T-helper 2 cell treated with Interferon-gamma antibody and Interleukin-4, amounts not matched to agents 100 ng/mL and 5 ng/mL, for 36 hours (primary cell): ENCODE data around the gene PCDHGA12. TPM values are rescaled to one million over a fixed set of nuclear protein-coding genes. Genes with fewer than 3 reads are reported as not detected.

Source experiments
- intact Hi-C: fragments of 100-400 bp; cut with micrococcal nuclease; formaldehyde crosslinking; loops from one replicate; pipeline ENCODE4 v1.15.1; 2023
- total RNA-seq: library from RNA; stranded (reverse); gene quantifications from 2 replicates; pipeline ENCODE4 v1.2.3, GENCODE V29; 2022

Gene PCDHGA12
- total RNA-seq, 1 donor from 2014 or later, result 0.18 TPM

DNA sequence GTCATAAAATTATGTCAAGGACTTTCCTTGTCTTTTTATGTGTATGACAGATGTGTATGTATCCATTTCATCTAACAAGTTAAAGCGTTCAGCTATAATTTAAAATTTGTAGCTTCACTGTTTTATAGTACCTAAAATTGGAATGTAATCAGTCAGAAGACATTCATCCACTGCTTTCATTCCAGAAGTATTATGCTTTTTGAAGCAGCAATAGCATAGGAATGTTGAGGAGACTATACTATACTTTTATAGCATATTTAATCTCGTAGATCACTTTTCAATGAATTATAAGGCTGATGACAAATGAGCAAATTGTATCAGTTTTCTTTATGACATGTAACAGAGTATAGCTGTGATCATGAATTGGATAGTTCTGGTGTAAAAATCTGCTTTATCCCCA is 6.9 kb downstream of the PCDHGA12 start:
- intact Hi-C loops, result no loop called here

DNA sequence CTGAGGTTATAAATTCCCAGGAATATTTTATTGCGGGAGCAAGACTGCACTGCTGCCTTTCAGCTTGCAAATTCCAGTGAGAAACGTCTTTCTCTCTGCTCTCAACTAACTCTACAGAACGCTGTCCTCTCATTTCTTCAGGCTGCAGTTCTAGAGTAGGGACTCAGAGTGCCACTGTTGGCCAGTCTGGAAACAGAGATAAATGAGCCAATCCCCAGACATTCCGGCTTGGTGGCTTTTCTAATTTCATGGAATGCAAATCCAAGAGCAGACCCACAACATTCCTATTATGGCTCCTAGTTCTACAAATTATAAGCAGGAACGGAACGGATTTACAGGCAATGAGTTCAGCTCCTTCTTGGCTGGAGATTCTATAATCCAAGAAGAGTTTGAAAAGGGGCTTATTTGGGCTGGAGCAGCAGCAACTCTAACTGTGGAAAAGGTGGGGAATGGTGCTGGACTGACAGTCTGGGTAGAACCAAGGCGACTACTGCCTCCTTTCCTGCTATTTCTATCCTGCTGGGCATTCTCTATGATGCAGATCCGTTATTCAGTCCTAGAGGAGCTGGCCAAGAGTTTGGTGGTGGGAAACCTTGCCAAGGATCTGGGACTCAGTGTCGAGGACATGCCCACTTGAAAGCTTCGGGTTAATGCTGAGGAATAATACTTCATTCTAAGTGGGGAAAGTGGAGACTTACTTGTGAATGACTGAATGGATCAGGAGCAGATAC is 9.3 kb downstream of the PCDHGA12 start:
- intact Hi-C loops, result no loop called here

DNA sequence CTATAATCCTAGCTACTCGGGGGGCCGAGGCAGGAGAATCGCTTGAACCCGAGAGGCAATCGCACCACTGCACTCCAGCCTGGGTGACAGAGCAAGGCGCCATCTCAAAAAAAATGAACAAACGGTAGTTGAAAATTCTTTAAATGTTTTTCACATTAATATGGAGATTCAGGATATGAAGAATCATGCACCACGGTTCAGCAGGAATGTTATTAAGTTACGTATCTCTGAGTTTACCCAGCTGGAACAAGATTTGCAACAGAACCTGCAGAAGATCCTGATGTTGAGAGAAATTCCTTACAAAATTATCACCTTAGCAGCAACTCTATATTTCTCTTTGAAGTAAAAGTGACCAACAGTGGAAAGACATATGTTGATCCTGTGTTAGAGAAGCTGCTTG is 10.0 kb downstream of the PCDHGA12 start:
- intact Hi-C loops, result no loop called here

DNA sequence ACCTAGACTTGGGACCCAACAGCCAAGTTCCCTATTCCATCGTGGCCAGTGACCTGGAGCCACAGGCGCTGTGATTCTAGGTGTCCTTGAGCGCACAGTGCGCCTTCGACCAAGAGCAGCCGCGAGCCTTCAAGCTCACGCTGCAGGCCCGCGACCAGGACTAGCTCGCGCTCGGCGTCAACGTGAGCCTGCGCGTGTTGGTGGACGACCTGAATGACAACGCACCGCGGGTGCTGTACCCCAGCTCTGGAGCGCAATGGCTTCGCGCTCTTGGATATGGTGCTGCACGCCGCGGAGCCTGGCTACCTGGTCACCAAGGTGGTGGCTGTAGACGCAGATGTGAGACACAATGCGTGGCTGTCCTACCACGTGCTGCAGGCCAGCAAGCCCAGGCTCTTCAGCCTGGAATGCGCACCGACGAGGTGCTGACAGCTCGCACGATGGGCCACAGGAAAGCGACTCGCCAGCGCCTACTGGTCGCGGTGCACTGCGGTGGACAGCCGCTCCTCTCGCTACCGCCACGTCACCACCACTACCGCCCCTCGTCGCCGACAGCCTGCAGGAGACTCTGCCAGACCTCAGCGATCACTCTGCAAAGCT is 11.4 kb downstream of the PCDHGA12 start:
- intact Hi-C loops, result no loop called here

DNA sequence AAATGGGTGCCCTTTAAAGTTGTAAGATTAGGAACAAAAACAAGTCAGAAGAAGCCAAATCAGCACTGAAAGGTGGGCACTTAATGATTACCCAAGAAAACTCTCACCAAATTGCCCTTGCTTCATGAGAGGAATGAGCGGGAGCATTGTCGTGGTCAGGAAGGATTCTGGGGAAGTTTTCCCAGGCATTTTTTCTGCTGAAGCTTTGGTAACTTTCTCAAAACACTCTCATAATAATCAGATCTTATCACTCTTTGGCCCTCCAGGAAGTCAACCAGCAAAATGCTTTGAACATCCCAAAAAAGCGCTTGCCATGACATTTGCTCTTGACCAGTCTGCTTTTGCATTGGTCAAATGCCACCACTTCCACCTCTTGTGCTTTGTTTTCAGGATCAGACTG is 35.0 kb downstream of the PCDHGA12 start:
- intact Hi-C loops, result no loop called here

DNA sequence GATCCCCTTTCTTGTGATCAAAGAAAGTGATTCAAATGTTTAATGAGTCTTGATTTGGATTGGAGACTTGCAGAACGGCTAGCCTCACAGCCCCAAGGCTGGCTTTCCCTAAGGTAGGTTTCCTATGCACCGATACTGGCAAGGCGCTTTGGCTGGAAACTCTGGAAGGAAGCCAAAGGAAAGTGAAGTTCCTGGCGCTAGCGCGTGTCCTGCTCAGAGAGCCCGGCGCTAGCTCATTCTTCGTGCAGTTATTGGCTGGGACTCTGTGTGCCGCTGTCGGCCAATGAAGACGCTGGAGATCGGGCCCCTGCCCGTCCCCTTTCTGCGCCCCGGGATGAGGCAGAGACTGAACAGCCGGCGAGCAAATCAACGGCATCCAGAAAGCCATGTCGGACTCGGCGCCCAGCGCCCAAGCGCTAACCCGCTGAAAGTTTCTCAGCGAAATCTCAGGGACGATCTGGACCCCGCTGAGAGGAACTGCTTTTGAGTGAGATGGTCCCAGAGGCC is 45.4 kb downstream of the PCDHGA12 start, which contains the start of gene PCDHGC3:
Gene PCDHGC3, plus strand, starts transcription at position 342 of the 507 bp plus-strand sequence. Its CDS starts 151 bp downstream, at position 493.
- intact Hi-C loops, result loop anchor here (5.0 kb wide), 1 partner anchor 53 kb away; the partner anchor contains the start of gene PCDHGA11

DNA sequence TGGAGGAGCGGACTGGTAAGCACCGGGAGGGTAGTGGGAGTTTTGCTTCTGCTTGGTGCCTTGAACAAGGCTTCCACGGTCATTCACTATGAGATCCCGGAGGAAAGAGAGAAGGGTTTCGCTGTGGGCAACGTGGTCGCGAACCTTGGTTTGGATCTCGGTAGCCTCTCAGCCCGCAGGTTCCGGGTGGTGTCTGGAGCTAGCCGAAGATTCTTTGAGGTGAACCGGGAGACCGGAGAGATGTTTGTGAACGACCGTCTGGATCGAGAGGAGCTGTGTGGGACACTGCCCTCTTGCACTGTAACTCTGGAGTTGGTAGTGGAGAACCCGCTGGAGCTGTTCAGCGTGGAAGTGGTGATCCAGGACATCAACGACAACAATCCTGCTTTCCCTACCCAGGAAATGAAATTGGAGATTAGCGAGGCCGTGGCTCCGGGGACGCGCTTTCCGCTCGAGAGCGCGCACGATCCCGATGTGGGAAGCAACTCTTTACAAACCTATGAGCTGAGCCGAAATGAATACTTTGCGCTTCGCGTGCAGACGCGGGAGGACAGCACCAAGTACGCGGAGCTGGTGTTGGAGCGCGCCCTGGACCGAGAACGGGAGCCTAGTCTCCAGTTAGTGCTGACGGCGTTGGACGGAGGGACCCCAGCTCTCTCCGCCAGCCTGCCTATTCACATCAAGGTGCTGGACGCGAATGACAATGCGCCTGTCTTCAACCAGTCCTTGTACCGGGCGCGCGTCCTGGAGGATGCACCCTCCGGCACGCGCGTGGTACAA is 46.0 kb downstream of the PCDHGA12 start:
- intact Hi-C loops, result loop anchor here (5.0 kb wide), 1 partner anchor 54 kb away; the partner anchor contains the start of gene PCDHGA11

DNA sequence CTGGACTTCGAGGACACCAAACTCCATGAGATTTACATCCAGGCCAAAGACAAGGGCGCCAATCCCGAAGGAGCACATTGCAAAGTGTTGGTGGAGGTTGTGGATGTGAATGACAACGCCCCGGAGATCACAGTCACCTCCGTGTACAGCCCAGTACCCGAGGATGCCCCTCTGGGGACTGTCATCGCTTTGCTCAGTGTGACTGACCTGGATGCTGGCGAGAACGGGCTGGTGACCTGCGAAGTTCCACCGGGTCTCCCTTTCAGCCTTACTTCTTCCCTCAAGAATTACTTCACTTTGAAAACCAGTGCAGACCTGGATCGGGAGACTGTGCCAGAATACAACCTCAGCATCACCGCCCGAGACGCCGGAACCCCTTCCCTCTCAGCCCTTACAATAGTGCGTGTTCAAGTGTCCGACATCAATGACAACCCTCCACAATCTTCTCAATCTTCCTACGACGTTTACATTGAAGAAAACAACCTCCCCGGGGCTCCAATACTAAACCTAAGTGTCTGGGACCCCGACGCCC is 46.8 kb downstream of the PCDHGA12 start:
- intact Hi-C loops, result loop anchor here (5.0 kb wide), 1 partner anchor 55 kb away; the partner anchor contains the start of gene PCDHGA11

DNA sequence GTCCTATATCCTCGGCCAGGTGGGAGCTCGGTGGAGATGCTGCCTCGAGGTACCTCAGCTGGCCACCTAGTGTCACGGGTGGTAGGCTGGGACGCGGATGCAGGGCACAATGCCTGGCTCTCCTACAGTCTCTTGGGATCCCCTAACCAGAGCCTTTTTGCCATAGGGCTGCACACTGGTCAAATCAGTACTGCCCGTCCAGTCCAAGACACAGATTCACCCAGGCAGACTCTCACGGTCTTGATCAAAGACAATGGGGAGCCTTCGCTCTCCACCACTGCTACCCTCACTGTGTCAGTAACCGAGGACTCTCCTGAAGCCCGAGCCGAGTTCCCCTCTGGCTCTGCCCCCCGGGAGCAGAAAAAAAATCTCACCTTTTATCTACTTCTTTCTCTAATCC is 47.5 kb downstream of the PCDHGA12 start:
- intact Hi-C loops, result loop anchor here (5.0 kb wide), 1 partner anchor 56 kb away; the partner anchor contains the start of gene PCDHGA11

DNA sequence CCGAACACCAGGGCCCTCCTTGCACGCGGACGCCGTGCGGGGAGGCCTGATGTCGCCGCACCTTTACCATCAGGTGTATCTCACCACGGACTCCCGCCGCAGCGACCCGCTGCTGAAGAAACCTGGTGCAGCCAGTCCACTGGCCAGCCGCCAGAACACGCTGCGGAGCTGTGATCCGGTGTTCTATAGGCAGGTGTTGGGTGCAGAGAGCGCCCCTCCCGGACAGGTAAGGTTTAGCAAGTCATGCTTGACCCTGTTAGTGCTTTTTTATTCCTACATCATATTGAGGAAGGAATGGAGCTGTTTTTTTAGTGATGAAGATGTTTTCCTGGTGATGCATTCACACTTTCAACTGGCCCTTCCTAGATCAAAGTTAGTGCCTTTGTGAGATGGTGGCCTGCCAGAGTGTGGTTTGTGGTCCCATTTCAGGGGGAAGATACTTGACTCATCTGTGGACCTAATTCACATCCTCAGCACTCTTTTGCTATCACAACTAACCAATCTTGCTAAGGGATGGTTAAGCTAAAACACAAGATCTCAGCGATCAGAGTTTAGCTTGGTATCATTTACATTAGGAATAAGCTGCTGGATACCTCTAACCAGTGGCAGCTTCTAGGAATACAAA is 48.1 kb downstream of the PCDHGA12 start:
- intact Hi-C loops, result loop anchor here (5.0 kb wide), 1 partner anchor 56 kb away; the partner anchor contains the start of gene PCDHGA11

DNA sequence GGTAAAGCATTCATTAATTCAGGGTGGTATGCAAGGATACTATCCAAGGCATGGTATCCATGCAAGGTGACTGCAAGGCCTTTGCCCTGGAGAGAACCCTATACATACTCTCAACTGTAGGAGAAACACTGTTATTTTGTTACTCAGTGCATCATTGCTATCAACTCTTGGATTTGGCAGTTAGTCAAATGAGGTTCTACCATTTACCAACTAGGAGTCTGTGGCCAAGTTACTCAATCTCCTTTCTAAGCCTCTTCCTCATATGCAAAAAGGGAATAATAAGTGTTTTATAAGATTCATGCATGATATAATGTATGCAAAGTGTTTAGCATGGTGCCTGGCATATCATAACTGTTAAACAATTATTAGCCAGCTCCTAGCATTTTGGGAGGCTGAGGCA is 49.5 kb downstream of the PCDHGA12 start:
- intact Hi-C loops, result loop anchor here (5.0 kb wide), 1 partner anchor 57 kb away; the partner anchor contains the start of gene PCDHGA11

Other genes starting within 250 kb of the PCDHGA12 start
- gene PCDHB16, start 248.1 kb upstream of the PCDHGA12 start, total RNA-seq, result not detected in 2 replicates
- gene PCDHB9, start 243.3 kb upstream of the PCDHGA12 start, total RNA-seq, result not detected in 2 replicates
- not detected in 2 replicates for gene PCDHB10, start 238.2 kb upstream of the PCDHGA12 start, total RNA-seq
- gene PCDHB11, start 230.9 kb upstream of the PCDHGA12 start, total RNA-seq, result not detected in 2 replicates
- not detected in 2 replicates for gene PCDHB12, start 221.8 kb upstream of the PCDHGA12 start, total RNA-seq
- not detected in 2 replicates for gene PCDHB13, start 216.6 kb upstream of the PCDHGA12 start, total RNA-seq
- not detected in 2 replicates for gene PCDHB14, start 207.2 kb upstream of the PCDHGA12 start, total RNA-seq
- not detected in 2 replicates for gene PCDHB15, start 185.1 kb upstream of the PCDHGA12 start, total RNA-seq
- gene SLC25A2, start 126.5 kb upstream of the PCDHGA12 start, total RNA-seq, result 0.25 and 0.59 TPM in 2 replicates
- 60.8 and 64.9 TPM in 2 replicates for gene TAF7, start 109.7 kb upstream of the PCDHGA12 start, total RNA-seq
- 0.09 TPM in 2 replicates for gene PCDHGA1, start 100.0 kb upstream of the PCDHGA12 start, total RNA-seq
- 0.14 and 0.23 TPM in 2 replicates for gene PCDHGA2, start 91.7 kb upstream of the PCDHGA12 start, total RNA-seq
- gene PCDHGA3, start 86.7 kb upstream of the PCDHGA12 start, total RNA-seq, result 0.23 and 0.34 TPM in 2 replicates
- 0.18 and 0.20 TPM in 2 replicates for gene PCDHGB1, start 80.4 kb upstream of the PCDHGA12 start, total RNA-seq
- gene PCDHGA4, start 75.5 kb upstream of the PCDHGA12 start, total RNA-seq, result 0.43 and 0.45 TPM in 2 replicates
- 0.93 and 1.0 TPM in 2 replicates for gene PCDHGB2, start 70.5 kb upstream of the PCDHGA12 start, total RNA-seq
- gene PCDHGA5, start 66.3 kb upstream of the PCDHGA12 start, total RNA-seq, result 0.41 and 0.55 TPM in 2 replicates
- 0.59 and 0.93 TPM in 2 replicates for gene PCDHGB3, start 60.3 kb upstream of the PCDHGA12 start, total RNA-seq
- 0.57 and 0.70 TPM in 2 replicates for gene PCDHGA6, start 56.6 kb upstream of the PCDHGA12 start, total RNA-seq
- 0.30 TPM in 2 replicates for gene PCDHGA7, start 47.8 kb upstream of the PCDHGA12 start, total RNA-seq
- 0.18 and 0.23 TPM in 2 replicates for gene PCDHGB4, start 42.8 kb upstream of the PCDHGA12 start, total RNA-seq
- gene PCDHGA8, start 37.9 kb upstream of the PCDHGA12 start, total RNA-seq, result 0.18 TPM in 2 replicates
- 0.55 and 0.61 TPM in 2 replicates for gene PCDHGB5, start 32.6 kb upstream of the PCDHGA12 start, total RNA-seq
- 0.25 and 0.34 TPM in 2 replicates for gene PCDHGA9, start 27.7 kb upstream of the PCDHGA12 start, total RNA-seq
- 0.25 and 0.41 TPM in 2 replicates for gene PCDHGB6, start 22.5 kb upstream of the PCDHGA12 start, total RNA-seq
- 0.34 and 0.41 TPM in 2 replicates for gene PCDHGA10, start 17.5 kb upstream of the PCDHGA12 start, total RNA-seq
- gene PCDHGB7, start 12.8 kb upstream of the PCDHGA12 start, total RNA-seq, result 0.20 and 0.39 TPM in 2 replicates
- gene PCDHGA11, start 9.5 kb upstream of the PCDHGA12 start, total RNA-seq, result 0.11 and 0.25 TPM in 2 replicates
- 0.07 and 0.18 TPM in 2 replicates for gene PCDHGC3, start 45.5 kb downstream of the PCDHGA12 start, total RNA-seq
- gene PCDHGC4, start 54.5 kb downstream of the PCDHGA12 start, total RNA-seq, result 0.05 TPM in 1 of 2 replicates, not detected in the other
- gene PCDHGC5, start 58.6 kb downstream of the PCDHGA12 start, total RNA-seq, result not detected in 2 replicates
- gene DIAPH1, start 188.5 kb downstream of the PCDHGA12 start, total RNA-seq, result 289 and 299 TPM in 2 replicates
- gene HDAC3, start 206.3 kb downstream of the PCDHGA12 start, total RNA-seq, result 80.8 and 85.3 TPM in 2 replicates
- gene RELL2, start 206.5 kb downstream of the PCDHGA12 start, total RNA-seq, result 20.1 and 21.1 TPM in 2 replicates
- gene FCHSD1, start 220.9 kb downstream of the PCDHGA12 start, total RNA-seq, result 55.1 and 55.6 TPM in 2 replicates